HEK293 (cell line): Measurements from ENCODE around the gene ADK.

Source experiments
- CTCF ChIA-PET: fragments of 350-600 bp; formaldehyde crosslinking; extraction: SDS; loops from one replicate; lab custom pipeline; 2021; ENCODE audit warnings: antibody characterized with exemption; lab: Yijun Ruan, JAX
- POLR2A ChIA-PET: fragments of 300-600 bp; formaldehyde crosslinking; extraction: SDS; loops from one replicate; lab custom pipeline; 2020; ENCODE audit warnings: antibody characterized with exemption, inconsistent platforms; lab: Yijun Ruan, JAX
- H3K27ac ChIP-seq: fragments of 200-500 bp; sonication (Bioruptor generic); 2 replicates; pipeline ENCODE4 v1.5.1; 2014; ENCODE audit warnings: low read depth, low read length, control low read depth, inconsistent platforms; ENCODE audit errors: extremely low read depth
- H3K36me3 ChIP-seq, 2 experiments: fragments of 200-500 bp in 1 of 2; sonication (Bioruptor generic) in 1 of 2; 1 replicate in 1 of 2; 2 replicates in 1 of 2; pipeline ENCODE4 v1.5.1; 2014 to 2017; ENCODE audit warnings: inconsistent platforms in 2 of 2, low read length in 2 of 2; ENCODE audit not compliant: control insufficient read depth in 2 of 2, insufficient read depth in 1 of 2
- H3K4me1 ChIP-seq: fragments of 200-500 bp; sonication (Bioruptor generic); 2 replicates; pipeline ENCODE4 v1.5.1; 2014; ENCODE audit warnings: mild to moderate bottlenecking, low read length, inconsistent platforms; ENCODE audit not compliant: control insufficient read depth, insufficient read depth
- H3K4me3 ChIP-seq: 2 replicates; pipeline ENCODE4 v1.5.1; 2011; ENCODE audit warnings: low read depth, mild to moderate bottlenecking, control low read depth, low read length, moderate library complexity
- H3K9me3 ChIP-seq: fragments of 200-500 bp; sonication (Bioruptor generic); 2 replicates; pipeline ENCODE4 v1.5.1; 2014; ENCODE audit warnings: low read depth, low read length, inconsistent platforms; ENCODE audit not compliant: control insufficient read depth, insufficient read depth
- IKZF3 ChIP-seq: fragments of 450-650 bp; IDR thresholded peaks from 2 replicates; pipeline ENCODE4 v1.5.0; 2018; ENCODE audit warnings: missing biosample characterization, mild to moderate bottlenecking, missing genetic modification characterization, moderate library complexity
- PRDM1 ChIP-seq: fragments of 450-650 bp; formaldehyde crosslinking; IDR thresholded peaks from 2 replicates; pipeline ENCODE4; 2016; ENCODE audit warnings: missing biosample characterization, missing genetic modification characterization
- RBAK ChIP-seq: fragments of 450-650 bp; formaldehyde crosslinking; IDR thresholded peaks from 2 replicates; pipeline ENCODE4 v1.5.1; 2016; ENCODE audit warnings: missing biosample characterization, missing genetic modification characterization
- REST ChIP-seq: fragments of 450-650 bp; formaldehyde crosslinking; IDR thresholded peaks from 2 replicates; pipeline ENCODE4 v1.5.1; 2016; ENCODE audit warnings: missing biosample characterization, missing genetic modification characterization
- ZBTB1 ChIP-seq: fragments of 450-650 bp; formaldehyde crosslinking; IDR thresholded peaks from 2 replicates; pipeline ENCODE4 v1.5.1; 2016; ENCODE audit warnings: missing biosample characterization, missing genetic modification characterization
- ZNF121 ChIP-seq: fragments of 450-650 bp; formaldehyde crosslinking; IDR thresholded peaks from 2 replicates; pipeline ENCODE4 v1.5.1; 2016; ENCODE audit warnings: missing biosample characterization, missing genetic modification characterization
- ZNF133 ChIP-seq: fragments of 450-650 bp; formaldehyde crosslinking; IDR thresholded peaks from 2 replicates; pipeline ENCODE4 v1.5.1; 2016; ENCODE audit warnings: missing biosample characterization, missing genetic modification characterization
- ZNF140 ChIP-seq: fragments of 450-650 bp; formaldehyde crosslinking; IDR thresholded peaks from 2 replicates; pipeline ENCODE4 v1.5.1; 2016; ENCODE audit warnings: missing biosample characterization, missing genetic modification characterization
- ZNF239 ChIP-seq: fragments of 450-650 bp; formaldehyde crosslinking; IDR thresholded peaks from 2 replicates; pipeline ENCODE4 v1.5.1; 2016; ENCODE audit warnings: missing biosample characterization, missing genetic modification characterization
- ZNF514 ChIP-seq: fragments of 450-650 bp; formaldehyde crosslinking; IDR thresholded peaks from 2 replicates; pipeline ENCODE4 v1.5.1; 2016; ENCODE audit warnings: missing biosample characterization, missing genetic modification characterization
- ZNF529 ChIP-seq: fragments of 450-650 bp; formaldehyde crosslinking; IDR thresholded peaks from 2 replicates; pipeline ENCODE4 v1.5.1; 2017; ENCODE audit warnings: missing genetic modification characterization, missing biosample characterization; ENCODE audit not compliant: insufficient replicate concordance
- ZNF670 ChIP-seq: fragments of 450-650 bp; formaldehyde crosslinking; IDR thresholded peaks from 2 replicates; pipeline ENCODE4 v1.5.1; 2016; ENCODE audit warnings: missing biosample characterization, missing genetic modification characterization, low read depth
- TF ChIP-seq, protein P1 (sequence below): fragments of 450-650 bp; formaldehyde crosslinking; IDR thresholded peaks from 2 replicates; pipeline ENCODE4 v1.5.1; 2016; ENCODE audit warnings: missing biosample characterization, missing genetic modification characterization
- TF ChIP-seq, protein P2 (sequence below): fragments of 450-650 bp; formaldehyde crosslinking; IDR thresholded peaks from 2 replicates; pipeline ENCODE4 v1.5.1; 2016; ENCODE audit warnings: missing biosample characterization, missing genetic modification characterization, borderline replicate concordance

Gene ADK

DNA sequence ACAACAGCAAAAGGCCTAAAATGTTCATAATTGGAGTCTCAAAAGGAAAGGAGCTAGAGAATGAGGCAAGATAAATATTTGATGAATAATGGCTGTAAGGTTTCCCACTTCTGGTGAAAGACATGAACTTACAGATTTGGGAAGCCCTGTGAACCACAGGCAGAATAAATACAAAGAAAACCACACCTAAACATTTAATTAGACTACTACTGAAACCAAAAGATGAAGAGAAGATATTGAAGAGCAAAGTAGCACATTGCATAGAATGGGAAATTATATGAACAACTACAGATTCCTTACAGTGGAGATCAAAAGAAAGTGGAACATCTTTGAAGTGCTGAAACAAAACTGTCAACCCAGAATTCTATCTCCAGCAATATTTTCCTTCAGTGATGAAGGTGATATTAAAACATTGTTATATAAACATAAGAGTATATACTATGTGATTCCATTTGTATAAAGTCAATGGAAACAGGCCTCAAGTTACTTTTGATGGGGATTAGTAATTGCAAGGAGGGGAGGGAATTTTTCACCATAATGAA lies 484.0 kb downstream of the ADK start (continued):
- TF ChIP-seq ZBTB1 (tag by site-specific recombination) (no peak), ZNF140 (tag by site-specific recombination) (no peak), REST (no peak), ZNF670 (tag by site-specific recombination) (no peak), RBAK (tag by site-specific recombination) (no peak), IKZF3 (no peak), ZNF239 (tag by site-specific recombination) (no peak), ZNF133 (tag by site-specific recombination) (no peak), PRDM1 (tag by site-specific recombination) (no peak), ZNF529 (tag by site-specific recombination) (no peak), ZNF514 (no peak)
- TF ChIP-seq, protein P1, sequence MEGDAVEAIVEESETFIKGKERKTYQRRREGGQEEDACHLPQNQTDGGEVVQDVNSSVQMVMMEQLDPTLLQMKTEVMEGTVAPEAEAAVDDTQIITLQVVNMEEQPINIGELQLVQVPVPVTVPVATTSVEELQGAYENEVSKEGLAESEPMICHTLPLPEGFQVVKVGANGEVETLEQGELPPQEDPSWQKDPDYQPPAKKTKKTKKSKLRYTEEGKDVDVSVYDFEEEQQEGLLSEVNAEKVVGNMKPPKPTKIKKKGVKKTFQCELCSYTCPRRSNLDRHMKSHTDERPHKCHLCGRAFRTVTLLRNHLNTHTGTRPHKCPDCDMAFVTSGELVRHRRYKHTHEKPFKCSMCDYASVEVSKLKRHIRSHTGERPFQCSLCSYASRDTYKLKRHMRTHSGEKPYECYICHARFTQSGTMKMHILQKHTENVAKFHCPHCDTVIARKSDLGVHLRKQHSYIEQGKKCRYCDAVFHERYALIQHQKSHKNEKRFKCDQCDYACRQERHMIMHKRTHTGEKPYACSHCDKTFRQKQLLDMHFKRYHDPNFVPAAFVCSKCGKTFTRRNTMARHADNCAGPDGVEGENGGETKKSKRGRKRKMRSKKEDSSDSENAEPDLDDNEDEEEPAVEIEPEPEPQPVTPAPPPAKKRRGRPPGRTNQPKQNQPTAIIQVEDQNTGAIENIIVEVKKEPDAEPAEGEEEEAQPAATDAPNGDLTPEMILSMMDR (tag by site-specific recombination) = no peak
- TF ChIP-seq, protein P2, sequence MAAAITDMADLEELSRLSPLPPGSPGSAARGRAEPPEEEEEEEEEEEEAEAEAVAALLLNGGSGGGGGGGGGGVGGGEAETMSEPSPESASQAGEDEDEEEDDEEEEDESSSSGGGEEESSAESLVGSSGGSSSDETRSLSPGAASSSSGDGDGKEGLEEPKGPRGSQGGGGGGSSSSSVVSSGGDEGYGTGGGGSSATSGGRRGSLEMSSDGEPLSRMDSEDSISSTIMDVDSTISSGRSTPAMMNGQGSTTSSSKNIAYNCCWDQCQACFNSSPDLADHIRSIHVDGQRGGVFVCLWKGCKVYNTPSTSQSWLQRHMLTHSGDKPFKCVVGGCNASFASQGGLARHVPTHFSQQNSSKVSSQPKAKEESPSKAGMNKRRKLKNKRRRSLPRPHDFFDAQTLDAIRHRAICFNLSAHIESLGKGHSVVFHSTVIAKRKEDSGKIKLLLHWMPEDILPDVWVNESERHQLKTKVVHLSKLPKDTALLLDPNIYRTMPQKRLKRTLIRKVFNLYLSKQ (tag by site-specific recombination) = no peak

- H3K4me1 ChIP-seq = peaks cover 8% of the 10 kb centered on the region
- POLR2A ChIA-PET = no interaction called here
- no peaks in the 10 kb centered on the region for H3K36me3 ChIP-seq
- CTCF ChIA-PET = no interaction called here
- H3K4me3 ChIP-seq = no peak overlapping the region
- H3K27ac ChIP-seq = no peak overlapping the region
- no peak for TF ChIP-seq REST
- peak; percentile 56 for TF ChIP-seq ZNF121 (tag by site-specific recombination)
- TF ChIP-seq, all 188 proteins: peak for 1
- H3K9me3 ChIP-seq = no peaks in the 10 kb centered on the region
These were observed 484.6 kb downstream of the ADK start for GRCh38 chr10:74635655-74636054.
